Dermis blood vessel endothelial cell (primary cell): ENCODE results near the gene DHRS7. TPM values are rescaled to one million over a fixed set of nuclear protein-coding genes. Genes with fewer than 3 reads are reported as not detected.

Source experiments
- DNase-seq: peaks from one replicate; pipeline ENCODE4 v3.0.0; 2010
- total RNA-seq: library from RNA; depleted of rRNA; stranded (reverse); fragments of >200 nt; gene quantifications from 2 replicates; pipeline ENCODE4 v1.2.3, GENCODE V29; 2014

Gene DHRS7
- total RNA-seq, 1 donor from 2014 or later = 102 TPM

DNA sequence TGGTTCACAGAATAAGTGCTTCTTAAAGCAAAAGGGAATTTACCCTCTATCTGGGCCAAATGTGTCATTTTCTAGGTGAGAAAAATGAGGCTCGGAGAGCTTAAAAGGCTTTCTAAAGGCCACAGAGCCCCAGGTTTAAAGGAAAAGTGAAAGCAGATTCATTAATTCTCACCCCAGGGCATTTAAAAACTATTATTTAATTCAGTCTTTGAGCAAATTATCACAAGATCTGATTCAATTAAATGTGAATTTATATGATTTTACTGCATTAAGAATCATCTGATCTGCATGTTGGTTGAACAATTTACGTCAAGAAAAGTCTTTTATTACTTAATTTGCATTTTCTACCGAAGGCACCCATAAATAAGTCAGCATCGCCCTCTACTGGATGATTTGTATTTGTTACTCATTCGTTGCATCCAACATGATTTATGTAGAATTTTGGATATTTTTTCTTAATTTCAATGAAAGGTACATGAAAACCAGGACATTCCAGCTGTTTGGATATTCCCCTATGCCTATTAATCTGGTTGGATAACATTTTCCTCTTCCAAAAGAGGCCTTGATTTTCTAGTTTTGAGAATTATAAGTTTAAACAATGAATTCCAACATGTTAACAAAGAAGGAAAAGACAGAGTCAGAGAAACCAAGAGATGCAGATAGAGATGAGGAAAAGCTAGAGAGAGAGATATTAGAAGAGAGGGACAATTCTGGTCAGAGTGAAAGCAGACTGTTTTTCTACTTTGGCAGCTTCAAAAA, 19.1 kb upstream of the DHRS7 start:
- DNase-seq = peak; percentile 78

DNA sequence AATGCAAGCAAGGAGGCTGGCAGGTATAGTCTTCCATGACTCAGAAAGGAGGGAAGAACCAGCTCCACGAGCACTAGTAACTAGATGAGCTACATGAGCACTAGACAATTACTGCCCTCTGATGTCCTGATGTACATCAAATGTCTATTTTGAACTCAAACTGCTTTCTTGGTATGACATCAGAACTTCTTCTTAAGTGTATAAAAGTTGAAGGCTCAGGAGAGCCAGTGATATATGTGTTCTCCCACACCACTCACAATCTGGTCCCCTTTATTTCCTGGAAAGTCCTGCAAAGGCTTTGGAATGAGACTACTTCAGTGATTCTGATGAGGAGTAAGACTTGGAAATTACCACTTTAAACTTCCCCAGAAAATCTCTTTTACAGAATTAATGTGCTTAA, 18.5 kb upstream of the DHRS7 start:
- peak; percentile 17 for DNase-seq

DNA sequence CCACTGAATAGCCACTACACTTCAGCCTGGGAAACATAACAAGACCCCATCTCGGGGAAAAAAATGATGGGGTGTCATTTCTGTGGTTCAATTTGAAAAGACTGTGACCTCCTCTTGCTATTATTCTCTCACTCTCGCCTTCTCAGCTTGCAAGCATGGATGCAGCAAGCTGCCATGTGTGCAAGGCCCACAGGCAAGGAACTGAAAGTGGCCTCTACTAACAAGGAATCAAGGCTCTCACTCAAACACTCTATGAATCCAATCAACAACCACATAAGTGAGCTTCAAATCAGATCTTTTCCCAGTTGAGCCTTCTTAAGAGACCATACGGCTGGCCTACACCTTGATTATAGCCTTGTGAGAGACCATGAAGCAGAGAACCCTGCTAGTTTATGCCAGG, 17.9 kb upstream of the DHRS7 start:
- no peak for DNase-seq

DNA sequence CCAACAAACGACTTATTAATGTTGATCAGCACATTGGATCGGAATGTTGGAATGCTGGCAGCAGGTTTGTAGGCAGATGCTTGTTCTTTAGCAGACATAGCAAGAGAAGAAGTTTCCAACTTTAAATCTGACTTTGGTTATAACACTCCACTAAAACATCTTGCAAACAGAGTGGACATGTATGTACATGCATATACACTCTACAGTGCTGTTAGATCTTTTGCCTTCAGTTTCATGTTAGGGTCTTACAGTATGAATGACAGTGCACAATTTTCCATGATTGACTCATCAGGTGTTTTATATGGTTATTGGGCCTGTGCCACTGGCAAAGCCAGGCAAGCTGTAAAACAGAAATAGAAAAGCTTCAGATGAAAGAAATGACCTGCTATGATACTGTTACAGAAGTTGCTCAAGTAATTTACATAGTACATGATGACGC, 14.3 kb upstream of the DHRS7 start:
- DNase-seq = no peak

DNA sequence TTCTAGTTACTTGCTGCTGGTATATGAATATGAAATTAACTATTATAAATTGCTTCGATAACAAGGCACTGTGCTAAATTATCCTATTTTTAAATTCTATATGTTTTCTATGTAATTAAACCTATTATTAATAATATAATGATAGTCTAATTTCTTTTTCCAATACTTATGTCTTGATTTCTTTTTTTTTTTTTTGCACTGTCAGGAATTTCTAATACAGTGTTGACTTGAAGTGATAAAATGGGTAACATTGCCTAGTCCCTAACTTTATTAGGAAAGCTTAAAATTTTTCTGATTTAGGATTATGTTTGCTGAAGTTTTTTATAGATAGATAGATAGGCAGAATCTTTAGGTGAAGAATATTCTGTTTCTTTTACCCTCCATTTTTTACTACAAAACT, 13.6 kb upstream of the DHRS7 start:
- DNase-seq = no peak

DNA sequence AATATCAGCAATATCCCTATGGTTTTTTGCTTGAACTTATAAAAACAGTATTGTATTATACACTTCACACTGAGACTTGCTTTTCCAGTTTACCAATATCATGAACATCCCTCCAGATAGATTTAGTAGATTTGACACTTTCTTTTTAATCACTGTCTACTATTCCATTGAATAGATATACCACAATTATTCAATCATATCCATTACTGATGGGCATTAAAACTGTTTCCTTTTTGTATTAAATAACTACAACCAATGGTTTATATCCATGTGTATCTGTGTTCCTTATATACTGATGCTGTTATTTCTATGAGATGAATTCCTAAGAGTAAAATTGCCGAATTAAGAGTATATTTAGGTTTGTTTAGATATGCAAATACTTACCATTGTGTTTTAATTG, 13.0 kb upstream of the DHRS7 start:
- DNase-seq = no peak

DNA sequence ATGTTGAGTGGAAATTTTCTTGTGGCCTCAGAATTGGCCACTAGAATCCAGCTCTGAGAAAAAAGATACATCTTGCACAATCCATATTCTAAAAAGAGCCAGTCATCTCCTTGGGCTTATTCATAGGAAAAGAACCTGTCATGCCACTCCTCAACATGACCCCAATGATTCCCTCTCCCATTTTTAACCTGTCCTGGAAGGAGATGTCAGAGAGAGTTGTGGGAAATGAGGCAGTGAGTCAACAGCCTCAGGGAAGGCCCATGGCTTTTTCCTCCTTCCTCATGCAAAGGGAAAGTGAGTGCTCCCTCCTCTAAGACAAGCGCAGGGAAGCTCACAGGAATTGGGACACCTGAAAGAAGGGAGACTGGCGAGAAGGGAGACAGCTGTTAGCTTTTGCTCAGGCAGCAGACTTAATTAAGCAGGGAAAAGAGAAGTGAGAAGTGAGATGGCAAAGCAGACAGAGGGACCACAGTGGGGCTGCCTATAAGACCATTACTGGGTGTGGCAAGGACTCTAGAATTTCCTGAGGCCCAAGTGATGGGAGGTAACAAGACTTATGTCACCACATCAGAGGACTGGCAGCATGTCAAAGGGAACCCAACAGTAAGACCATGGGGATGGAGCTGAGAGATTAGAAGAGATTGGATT, 10.2 kb upstream of the DHRS7 start:
- DNase-seq = no peak

DNA sequence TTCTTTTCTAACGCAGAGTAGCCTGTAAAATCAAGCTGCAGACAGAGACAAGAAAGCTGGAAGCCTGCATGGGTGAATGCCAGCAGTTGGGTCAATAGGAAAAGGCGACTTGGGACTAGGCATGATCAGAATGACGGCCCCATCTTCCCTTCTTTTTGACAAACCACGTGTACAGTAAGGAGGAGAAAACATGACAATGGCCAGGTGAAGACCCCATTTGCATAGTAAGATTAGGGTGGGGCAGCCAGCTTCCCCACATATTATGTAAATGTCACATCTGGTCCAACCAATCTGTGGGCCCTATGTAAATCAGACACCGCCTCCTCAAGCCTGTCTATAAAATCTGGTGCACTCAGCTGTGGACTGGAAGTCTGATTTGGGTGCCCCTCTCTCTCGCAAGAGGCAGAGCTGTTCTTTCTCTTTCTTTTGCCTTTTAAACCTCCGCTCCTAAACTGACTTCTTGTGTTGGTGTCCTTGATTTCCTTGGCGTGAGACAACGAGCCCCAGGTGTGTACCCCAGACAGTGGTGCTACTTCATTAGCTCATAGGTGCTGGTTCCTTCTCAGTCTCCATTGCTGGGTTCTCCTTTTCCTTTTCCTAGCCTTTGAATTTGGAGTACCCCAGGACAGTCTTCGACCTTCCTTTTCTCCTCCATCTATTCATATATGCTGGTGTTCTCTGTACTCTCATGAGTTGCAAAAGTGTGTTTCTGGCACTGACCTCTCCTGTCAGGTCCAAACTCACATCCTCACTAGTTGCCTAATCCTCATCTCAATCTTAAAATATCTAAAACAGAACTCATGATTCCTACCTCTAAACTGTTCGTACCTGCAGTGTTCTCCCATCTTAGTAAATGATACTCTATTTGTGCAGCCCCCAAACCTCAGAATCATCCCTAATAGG, 9.4 kb upstream of the DHRS7 start:
- no peak for DNase-seq

DNA sequence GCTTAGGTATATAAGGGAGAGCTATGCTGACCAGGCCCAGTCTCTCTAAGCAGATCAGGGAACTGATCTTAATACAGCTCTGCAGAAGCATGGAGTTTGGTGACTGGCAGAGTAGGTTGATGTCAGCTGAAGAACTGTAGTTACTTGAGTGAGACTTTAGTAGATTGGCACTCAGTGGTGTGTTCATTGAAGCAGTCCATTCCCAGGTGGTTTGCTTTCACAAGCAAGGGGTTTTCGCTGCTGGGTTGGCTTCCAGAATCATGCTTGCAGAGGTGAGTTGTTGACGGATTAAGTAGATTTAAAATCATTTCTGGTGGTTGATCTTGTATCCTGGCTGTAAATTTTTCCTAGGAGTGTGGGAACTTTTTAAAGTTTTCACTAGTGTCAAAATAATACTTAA, 6.5 kb upstream of the DHRS7 start:
- DNase-seq = no peak

DNA sequence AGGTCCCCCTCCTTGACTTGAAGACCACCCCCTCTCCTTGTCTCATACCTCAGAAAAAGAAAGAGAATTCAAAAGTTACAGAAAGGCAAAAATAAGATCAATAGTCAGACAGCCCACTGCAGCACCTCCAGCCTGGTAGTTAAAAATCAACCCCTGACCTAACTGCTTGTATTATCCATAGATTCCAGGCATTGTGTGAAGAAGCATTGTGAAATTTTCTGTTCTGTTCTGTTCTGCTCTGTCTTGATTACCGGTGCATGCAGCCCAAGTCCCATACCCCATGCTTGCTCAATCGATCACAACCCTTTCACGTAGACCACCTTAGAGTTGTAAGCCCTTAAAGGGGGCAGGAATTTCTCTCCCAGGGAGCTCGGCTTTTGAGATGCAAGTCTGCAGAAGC, 5.8 kb upstream of the DHRS7 start:
- DNase-seq = no peak

DNA sequence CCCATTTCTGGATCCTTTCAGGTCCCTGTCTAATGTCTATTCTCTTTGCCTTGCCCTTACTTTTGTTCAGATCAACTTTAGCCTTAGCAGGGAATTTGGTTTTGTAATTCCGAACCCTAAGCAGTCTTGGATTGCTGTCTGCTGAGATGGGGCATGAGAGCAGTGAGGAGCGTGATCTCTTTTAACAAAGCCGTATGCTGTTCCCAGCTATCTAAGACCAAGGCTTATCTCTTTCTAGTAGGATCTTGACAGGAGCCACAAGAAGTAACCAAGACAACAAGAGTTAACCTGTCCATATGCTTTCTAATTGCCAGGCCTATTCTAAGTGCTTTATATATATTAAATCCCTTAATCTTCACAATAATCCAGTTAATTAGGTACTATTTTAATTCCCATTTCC, 4.5 kb upstream of the DHRS7 start:
- DNase-seq = no peak

DNA sequence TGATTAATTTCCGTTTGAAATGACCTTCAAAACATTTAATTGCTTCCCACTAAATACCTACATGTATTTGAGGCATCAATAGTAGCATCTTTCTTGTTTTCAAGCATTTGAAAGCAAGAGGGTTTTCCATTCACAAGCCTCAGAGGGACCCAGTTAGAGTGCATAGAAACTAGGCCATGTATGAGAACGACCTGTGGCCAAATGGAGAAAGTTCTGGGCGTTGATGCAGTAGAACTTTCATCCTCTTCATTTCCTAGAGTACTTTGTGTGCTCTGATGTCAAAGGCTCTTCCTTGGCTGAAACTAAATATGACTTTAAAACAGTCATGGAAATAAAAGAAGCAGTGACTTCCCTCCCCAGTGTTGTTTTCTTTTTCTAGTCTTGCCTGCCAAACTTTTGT, 944 bp upstream of the DHRS7 start:
- DNase-seq = no peak

DNA sequence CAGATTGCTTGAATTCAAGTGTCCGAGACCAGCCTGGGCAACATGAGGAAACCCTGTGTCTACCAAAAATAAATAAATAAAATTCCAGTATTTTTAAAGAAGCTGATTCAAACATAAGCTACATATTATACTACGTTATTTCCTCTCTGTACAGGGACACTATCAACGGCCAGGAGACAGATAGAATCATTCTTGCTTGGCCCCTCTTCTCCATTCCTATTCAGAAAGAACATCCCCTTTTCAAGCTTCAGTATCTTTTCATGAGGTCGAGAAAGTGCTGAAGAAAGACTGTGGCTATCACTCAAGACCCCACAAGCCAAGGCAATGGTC, 314 bp upstream of the DHRS7 start:
- DNase-seq = no peak

DNA sequence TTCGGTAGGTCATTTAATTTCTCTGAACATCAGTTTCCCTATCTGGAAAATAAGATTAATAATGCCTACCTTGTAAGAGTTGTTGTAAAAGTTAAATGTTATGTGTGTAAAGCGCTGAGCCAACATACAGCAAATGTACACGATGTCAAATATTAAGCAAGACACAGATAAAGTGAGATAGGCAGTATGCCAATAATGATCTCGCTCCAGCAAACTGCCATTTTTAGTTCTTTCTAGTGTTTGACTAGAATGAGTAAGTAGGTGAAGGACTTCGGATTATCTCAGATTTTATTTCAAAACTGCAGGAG, 840 bp downstream of the DHRS7 start:
- DNase-seq = no peak

DNA sequence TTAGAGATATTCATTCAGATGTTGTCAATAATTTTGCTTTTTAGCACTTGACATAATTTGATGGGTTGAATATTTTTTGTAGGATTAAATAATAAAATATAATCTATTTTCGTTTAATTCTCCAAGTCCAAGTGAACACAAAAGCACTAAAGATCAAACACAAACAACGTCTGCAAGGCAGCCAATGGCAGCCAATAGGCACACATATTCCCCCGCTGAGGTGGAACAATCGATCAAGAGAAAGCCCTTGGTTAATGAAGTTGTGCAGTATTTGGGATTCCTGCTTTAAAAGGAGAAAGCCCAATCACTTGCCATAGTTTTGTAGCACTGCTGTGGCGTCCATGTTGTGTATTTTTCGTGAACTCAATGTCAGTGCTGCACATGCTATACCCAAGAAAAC, 1.5 kb downstream of the DHRS7 start:
- DNase-seq = no peak

DNA sequence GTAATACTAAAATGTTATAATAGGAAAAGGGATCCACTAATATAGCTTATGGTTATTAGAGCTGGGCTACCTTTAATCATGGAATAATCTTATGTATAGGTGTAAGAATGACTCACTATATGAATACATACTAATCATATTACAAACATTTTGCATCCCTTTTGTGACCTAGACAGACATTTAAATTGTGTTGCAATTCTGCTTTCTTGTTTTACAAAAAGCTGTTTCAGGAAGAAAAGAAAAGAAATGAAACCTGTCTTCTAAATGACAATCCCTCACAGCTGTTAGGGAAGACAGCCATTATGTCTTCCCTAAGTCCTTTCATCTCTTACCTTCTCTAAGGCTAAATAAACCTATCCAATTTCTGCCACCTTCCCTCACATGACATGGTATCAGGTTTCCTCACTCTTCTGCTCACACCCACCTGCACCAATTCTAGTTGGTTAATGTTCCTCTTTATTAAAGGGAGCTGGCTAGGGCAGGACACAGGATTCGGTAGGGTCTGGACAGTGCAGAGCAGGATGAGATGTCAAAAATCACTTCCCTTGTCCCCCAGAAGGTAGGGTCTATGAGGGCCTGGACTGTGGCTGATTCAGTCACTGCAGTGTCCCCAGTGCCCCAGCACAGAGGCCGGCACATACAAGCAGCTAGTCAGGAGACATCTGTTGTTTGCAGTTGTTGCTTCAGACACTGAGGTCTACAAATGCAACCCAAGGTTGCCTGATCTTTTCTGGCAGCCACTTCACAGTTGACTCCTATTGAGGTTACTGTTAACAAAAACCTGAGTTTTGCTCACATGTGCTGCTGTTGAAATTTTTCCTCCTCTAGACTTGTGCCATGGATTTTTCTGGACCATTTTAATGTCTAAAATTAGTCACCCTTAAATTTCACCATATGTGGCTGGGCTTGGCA, 3.7 kb downstream of the DHRS7 start:
- DNase-seq = no peak

DNA sequence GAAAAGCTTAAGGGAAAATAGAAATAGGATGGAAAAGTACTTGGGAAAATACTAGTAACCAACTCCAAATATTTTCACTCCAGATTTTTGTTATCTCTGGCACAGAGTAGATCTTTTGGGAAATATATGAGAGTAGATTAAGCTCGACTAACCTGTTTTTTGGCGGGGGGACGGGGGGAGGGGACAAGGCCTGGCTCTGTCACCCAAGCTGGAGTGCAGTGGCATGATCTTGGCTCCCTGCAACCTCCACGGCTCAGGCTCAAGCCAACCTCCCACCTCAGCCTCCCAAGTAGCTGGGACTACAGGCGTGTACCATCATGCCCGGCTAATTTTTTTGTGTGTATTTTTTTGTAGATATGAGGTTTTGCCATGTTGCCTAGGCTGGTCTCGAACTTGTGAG, 4.8 kb downstream of the DHRS7 start:
- no peak for DNase-seq

DNA sequence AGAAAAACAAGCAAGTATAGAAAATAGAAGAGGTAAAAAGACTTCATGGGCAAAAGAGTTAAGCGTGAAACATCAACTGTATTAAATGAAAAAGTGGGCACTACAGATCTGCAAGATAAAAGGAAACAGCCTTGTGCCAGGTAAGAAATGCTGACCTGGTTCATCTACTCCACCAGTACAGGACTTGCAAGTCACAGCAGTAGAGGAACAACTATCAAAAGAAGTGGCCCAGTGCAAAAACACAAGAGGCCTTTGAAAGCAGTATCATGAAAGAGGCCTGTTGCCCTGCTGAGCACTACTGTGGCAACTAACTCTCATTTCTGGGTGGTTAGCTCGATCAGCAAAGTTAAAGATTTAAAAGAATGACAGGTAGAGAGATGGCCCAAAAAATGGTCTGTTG, 10.5 kb downstream of the DHRS7 start:
- no peak for DNase-seq

DNA sequence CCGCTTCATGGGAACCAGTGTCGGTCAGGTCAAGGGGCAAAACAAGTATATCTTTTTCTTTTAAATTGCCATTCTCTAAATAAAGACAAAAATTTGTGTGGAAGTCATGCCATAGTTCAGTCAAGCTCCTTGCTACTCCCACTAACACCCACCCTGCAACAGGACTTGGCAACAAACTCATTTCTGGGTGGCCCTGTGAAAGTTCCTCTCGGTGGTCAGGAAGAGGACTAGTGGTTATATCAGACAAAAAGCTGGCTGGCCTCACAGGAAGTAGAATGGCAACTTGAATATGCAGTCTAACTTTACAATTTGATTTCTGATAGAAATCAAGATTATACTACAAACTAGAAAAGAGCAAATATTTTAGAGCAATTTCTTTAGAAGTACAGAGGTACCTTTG, 11.2 kb downstream of the DHRS7 start:
- no peak for DNase-seq

DNA sequence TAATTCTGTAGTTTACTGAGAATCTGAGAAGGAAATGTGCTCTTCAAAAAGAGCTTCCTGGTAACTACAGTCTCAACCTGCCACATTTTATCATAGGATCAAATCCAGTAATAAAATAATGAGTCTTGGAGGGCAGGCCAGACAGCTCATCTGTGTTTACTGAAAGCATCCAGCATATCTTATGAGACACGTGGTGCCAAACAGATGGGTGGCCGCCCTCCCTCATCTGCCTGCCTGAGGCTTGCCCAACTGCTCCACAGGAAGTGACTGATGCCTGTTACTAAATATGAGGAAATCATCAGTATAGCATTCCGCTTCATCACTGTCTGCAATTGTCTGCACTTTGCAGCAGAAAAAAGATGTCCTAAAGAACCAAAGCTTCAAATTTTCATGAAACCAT, 13.5 kb downstream of the DHRS7 start:
- peak; percentile 70 for DNase-seq

DNA sequence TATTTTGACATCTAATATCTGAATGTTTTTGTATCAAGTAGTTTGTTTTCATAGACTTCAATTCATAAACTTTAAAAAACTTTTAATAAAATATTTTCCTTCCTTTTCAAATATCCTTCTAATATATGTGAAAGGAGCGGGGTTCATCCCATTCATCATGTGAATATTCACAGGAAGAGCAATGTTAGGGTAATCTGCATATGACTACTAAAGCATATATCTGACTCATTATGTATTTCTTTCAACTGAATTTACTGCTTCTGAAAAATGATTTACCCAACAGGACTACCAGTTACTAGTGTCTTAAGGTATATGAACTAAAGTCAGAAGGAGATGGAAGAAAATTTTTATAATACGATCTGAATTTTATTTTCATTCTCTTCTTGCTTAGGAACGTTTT, 30.5 kb downstream of the DHRS7 start:
- DNase-seq = no peak

DNA sequence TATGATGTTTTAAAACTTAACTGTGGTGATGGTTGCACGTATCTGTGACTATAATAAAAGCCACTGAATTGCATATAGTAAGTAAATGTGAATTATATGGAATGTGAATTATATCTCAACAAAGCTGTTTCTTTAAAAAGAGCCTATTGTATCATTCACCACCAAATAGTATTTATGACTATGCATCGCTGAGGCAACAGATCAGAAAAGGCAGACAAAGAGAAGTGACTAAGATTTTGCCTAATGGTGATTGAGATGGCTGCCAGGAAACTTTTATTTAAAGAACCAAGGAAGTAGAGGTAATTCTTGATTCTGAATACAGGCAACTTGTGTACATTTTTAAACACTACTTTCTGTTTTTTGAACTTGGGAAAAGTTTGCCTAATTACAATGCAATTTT, 31.7 kb downstream of the DHRS7 start:
- no peak for DNase-seq

DNA sequence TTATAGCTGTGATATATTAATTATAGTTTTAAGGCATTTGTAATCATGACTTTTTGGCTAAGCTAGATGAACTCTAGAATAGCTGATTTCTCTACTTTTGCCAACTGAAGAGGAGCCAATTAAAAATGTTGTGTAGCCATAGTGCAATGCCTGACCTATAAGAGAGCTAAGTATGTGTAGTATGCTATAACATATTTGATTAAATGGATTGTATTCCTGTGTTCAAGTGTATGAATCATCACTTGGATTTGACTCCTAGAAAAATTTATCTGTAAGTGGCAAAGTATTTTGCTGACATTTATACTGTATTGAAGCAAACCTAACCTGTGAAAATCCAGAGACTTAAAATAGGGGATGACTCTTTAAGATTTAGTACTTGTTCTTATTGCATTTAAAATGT, 39.3 kb downstream of the DHRS7 start:
- no peak for DNase-seq
